IPS-18a (cell line): Measurements from ENCODE around the gene NUDT14.

ENCODE experiments used
- H3K27ac ChIP-seq: one replicate; pipeline ENCODE4 v1.5.1; 2013; ENCODE audit warnings: low read length
- H3K27me3 ChIP-seq: one replicate; pipeline ENCODE4 v1.6.1; 2013; ENCODE audit warnings: mild to moderate bottlenecking, low read length; ENCODE audit not compliant: control insufficient read depth, insufficient read depth
- H3K36me3 ChIP-seq: one replicate; pipeline ENCODE4 v1.6.1; 2013; ENCODE audit warnings: low read depth, low read length; ENCODE audit not compliant: control insufficient read depth
- H3K4me1 ChIP-seq: one replicate; pipeline ENCODE4 v1.6.1; 2013; ENCODE audit warnings: low read depth, low read length; ENCODE audit not compliant: control insufficient read depth
- H3K4me3 ChIP-seq: one replicate; pipeline ENCODE4 v1.5.1; 2013; ENCODE audit warnings: low read length
- H3K9ac ChIP-seq: one replicate; pipeline ENCODE4 v1.6.1; 2013; ENCODE audit warnings: mild to moderate bottlenecking, low read length, moderate library complexity
- H3K9me3 ChIP-seq: one replicate; pipeline ENCODE4 v1.6.1; 2013; ENCODE audit warnings: low read depth, low read length; ENCODE audit not compliant: control insufficient read depth

The NUDT14 gene

DNA sequence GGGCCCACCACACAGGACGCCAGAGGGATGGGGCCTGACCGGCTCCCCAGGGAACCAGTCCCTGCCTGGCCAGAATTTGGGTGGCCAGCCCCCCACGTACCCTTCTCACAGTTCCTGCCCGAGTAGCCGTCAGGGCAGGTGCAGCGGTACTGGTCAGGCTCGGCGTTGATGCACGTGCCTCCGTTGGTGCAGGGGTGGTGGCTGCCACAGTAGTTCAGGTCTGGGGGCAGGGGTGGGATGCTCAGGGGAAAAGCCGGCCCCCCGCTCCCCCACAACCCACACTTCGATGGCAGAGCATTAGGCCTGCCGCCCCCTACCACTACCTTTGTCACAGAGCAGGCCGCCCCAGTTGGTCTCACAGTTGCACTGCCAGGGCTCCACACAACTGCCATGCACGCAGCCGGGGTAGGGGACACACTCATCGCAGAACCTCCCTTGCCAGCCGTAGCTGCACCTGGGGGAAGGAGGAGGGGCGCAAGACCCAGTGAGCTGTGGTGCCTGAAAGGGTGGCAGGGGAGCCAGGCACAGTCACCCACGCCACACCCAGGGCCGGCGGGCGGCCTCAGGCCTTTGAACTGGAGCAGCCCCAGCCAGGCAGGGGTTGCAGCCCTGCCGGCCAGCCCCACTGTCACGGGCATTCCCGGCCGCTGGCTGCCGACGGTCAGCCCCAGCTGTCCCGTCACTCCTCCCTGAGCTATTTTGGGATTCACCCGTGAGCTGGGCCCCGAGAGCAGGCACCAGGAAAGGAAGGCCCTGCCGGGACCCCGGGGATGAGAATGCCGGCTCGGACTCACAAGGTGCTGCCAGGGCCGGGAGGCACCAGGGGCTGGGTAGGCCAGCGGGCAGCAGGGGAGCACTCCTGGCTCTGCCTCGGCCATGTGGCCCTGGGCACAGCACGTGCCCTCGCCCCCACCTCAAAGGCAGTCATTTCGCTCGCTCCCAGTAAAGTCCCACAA lies 29.0 kb downstream of the NUDT14 start:
- Histone ChIP-seq H3K9me3 (no peaks in the 10 kb centered on the region), H3K27me3 (no peaks in the 10 kb centered on the region), H3K4me1 (no peaks in the 10 kb centered on the region), H3K4me3 (no peak overlapping the region), H3K27ac (no peak overlapping the region), H3K9ac (no peak overlapping the region), H3K36me3 (no peaks in the 10 kb centered on the region)

DNA sequence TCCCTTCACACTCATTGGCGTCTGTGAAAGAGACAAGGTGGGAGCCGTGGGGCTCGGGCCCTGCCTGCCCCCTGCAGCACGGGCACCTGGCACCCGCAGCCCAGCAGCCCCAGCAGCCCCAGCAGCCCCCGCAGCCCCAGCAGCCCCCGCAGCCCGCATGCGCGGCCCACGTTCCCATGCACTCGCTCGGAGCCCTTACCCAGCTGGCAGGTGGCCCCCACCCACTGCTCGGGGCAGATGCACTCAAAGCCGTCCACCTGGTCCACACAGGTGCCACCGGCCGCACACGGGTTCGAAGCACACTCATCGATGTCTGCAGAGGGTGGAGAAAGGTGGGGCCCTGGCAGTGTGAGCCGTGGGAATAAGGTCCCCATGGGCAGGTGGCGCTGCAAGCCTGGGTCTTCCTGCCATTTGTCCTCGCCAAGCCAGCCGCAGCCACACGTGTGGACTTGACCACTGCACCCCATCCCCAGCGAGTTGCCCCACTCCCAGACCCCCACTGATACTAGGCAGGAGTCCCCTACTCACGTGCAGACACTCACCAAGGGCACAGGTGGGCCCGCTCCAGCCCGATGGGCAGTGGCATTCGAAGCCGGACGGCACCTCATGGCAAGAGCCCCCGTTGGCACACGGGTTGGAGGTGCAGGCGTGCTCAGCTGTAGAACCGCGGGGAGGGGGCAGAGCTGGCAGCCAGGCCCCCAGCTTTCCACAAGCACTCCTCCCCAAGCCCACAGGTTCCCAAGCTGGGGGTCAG lies 29.9 kb downstream of the NUDT14 start:
- Histone ChIP-seq H3K27ac (no peak overlapping the region), H3K9ac (no peak overlapping the region), H3K36me3 (no peaks in the 10 kb centered on the region), H3K4me3 (no peak overlapping the region), H3K27me3 (no peaks in the 10 kb centered on the region), H3K4me1 (no peaks in the 10 kb centered on the region), H3K9me3 (no peaks in the 10 kb centered on the region)

DNA sequence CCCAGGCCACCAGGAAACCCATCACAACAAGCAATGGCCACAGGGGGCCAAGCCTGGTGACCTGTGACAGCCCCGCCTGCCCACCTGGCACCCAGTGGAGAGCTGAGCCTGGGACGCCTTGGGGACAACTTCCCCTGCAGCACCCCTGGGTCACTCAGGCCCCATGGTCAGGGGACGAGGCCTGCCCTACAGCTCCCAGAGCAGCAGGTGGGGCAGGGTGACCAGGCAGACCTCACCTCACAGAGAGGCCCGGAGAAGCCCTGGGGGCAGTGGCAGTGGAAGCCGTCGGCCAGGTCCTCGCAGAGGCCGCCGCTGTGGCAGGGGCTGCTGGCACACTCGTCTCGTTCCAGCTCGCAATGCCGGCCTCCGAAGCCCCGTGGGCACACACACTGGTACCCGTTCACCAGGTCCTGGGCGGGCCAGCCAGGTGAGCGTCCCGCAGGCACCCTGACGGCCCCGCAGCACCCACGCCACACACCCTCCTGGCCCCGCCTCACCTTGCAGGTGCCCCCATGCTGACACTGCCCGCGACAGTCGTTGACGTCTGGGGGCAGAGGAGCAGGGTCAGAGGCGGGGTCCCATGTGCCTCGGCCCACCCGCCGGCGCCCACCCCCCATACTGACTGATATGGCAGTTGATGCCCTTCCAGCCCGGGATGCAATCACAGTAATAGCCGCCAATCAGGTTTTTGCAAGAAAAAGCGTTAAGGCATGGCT lies 30.6 kb downstream of the NUDT14 start:
- Histone ChIP-seq H3K36me3 (no peaks in the 10 kb centered on the region), H3K4me3 (no peak overlapping the region), H3K27me3 (no peaks in the 10 kb centered on the region), H3K9ac (no peak overlapping the region), H3K4me1 (no peaks in the 10 kb centered on the region), H3K27ac (no peak overlapping the region), H3K9me3 (no peaks in the 10 kb centered on the region)

GRCh38 chr14:105150026-105150367 lies 31.1 kb downstream of the NUDT14 start:
- Histone ChIP-seq H3K4me1 (no peaks in the 10 kb centered on the region), H3K9ac (no peak overlapping the region), H3K27ac (no peak overlapping the region), H3K4me3 (no peak overlapping the region), H3K27me3 (no peaks in the 10 kb centered on the region), H3K9me3 (no peaks in the 10 kb centered on the region), H3K36me3 (no peaks in the 10 kb centered on the region)

DNA sequence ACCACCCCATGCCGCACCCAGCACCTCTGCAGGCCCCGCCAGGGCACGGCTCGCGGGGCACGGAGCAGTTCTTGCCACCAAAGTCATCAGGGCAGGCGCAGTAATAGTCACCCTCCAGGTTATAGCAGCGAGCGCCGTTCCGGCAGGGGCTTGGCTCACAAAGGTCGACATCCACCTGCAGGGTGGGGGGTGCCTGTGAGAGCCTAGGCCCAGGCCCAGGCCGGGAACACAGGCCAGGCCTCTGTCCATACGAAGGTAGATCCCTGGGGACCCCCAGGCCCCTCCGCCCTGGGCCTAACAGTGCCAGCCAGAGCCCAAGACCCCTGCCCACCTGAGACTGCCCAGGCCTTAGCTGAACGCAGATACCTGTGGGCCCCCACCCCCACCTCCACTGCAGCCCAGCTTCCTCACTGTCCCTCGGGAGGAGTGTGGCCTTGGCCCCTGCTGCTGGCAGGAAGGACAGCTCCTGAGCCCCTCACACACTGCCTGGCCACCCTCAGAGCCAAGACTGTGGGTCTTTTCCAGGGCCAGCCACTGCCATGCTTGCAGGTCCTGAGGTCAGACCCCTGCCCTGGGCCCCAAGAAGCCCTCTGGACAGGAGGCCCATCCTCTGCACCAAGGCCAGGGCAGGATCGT lies 31.8 kb downstream of the NUDT14 start:
- Histone ChIP-seq H3K4me1 (no peaks in the 10 kb centered on the region), H3K9ac (no peak overlapping the region), H3K27ac (no peak overlapping the region), H3K36me3 (no peaks in the 10 kb centered on the region), H3K4me3 (no peak overlapping the region), H3K27me3 (no peaks in the 10 kb centered on the region), H3K9me3 (no peaks in the 10 kb centered on the region)

GRCh38 chr14:105148604-105149145 lies 32.4 kb downstream of the NUDT14 start:
- Histone ChIP-seq H3K36me3 (no peaks in the 10 kb centered on the region), H3K27ac (no peak overlapping the region), H3K9me3 (no peaks in the 10 kb centered on the region), H3K4me3 (no peak overlapping the region), H3K27me3 (no peaks in the 10 kb centered on the region), H3K9ac (no peak overlapping the region), H3K4me1 (no peaks in the 10 kb centered on the region)

- Histone ChIP-seq H3K27ac (no peak overlapping the region), H3K36me3 (no peaks in the 10 kb centered on the region), H3K9me3 (no peaks in the 10 kb centered on the region), H3K9ac (no peak overlapping the region), H3K4me1 (no peaks in the 10 kb centered on the region), H3K4me3 (no peak overlapping the region), H3K27me3 (no peaks in the 10 kb centered on the region)
Observed at GRCh38 chr14:105147671-105148603, 33.2 kb downstream of the NUDT14 start.

- Histone ChIP-seq H3K4me1 (no peaks in the 10 kb centered on the region), H3K27me3 (no peaks in the 10 kb centered on the region), H3K27ac (no peak overlapping the region), H3K9me3 (no peaks in the 10 kb centered on the region), H3K9ac (no peak overlapping the region), H3K36me3 (no peaks in the 10 kb centered on the region), H3K4me3 (no peak overlapping the region)
Observed at GRCh38 chr14:105146976-105147635, 34.0 kb downstream of the NUDT14 start.

GRCh38 chr14:105146181-105146975 lies 34.7 kb downstream of the NUDT14 start:
- H3K27me3 ChIP-seq, result no peaks in the 10 kb centered on the region
- no peaks in the 10 kb centered on the region for H3K4me1 ChIP-seq
- H3K36me3 ChIP-seq, result no peaks in the 10 kb centered on the region

More at GRCh38 chr14:105146181-105146975, 34.7 kb downstream of the NUDT14 start:
- no peaks in the 10 kb centered on the region for H3K9me3 ChIP-seq
- no peak overlapping the region for H3K27ac ChIP-seq
- H3K9ac ChIP-seq, result no peak overlapping the region
- H3K4me3 ChIP-seq, result no peak overlapping the region
